HUDEP-2 (cell line): ENCODE results near the gene MRPL17.
"Not testable (repeated sequence)": the region's sequence is repeated elsewhere in the genome, so short reads cannot be mapped to it uniquely, and the experiment has no call there.

Experiments used
- DNase-seq, 76 experiments: peaks; one replicate each; lab custom pipeline; 2025; ENCODE audit not compliant: unreplicated experiment in 76 of 76; lab: John Stamatoyannopoulos, UW

Gene MRPL17

GRCh38 chr11:6684068-6684467 is 928 bp upstream of the MRPL17 start:
- not testable (repeated sequence) for DNase-seq

- peak in 1 of 76 experiments; percentile 17 for DNase-seq
Observed at GRCh38 chr11:6682591-6682935, 577 bp downstream of the MRPL17 start.

GRCh38 chr11:6681949-6682348 is 1.2 kb downstream of the MRPL17 start:
- peak in 2 of 76 experiments; percentile 2 to 10 for DNase-seq

- no peak for DNase-seq
Observed at GRCh38 chr11:6681505-6681904, 1.6 kb downstream of the MRPL17 start.

GRCh38 chr11:6677018-6677417 is 6.1 kb downstream of the MRPL17 start:
- DNase-seq = no peak

GRCh38 chr11:6674862-6675261 is 8.3 kb downstream of the MRPL17 start:
- DNase-seq = no peak

GRCh38 chr11:6674219-6674597 is 8.9 kb downstream of the MRPL17 start:
- no peak for DNase-seq

GRCh38 chr11:6673523-6674218 is 9.5 kb downstream of the MRPL17 start:
- DNase-seq = no peak

- DNase-seq = no peak
Observed at GRCh38 chr11:6671991-6672390, 11.1 kb downstream of the MRPL17 start.

- DNase-seq = no peak
Observed at GRCh38 chr11:6670202-6670830, 12.8 kb downstream of the MRPL17 start.

GRCh38 chr11:6667733-6668374 is 15.3 kb downstream of the MRPL17 start:
- peak in 14 of 76 experiments; percentile 8 to 32 (median 22) for DNase-seq

- DNase-seq = no peak
Observed at GRCh38 chr11:6666302-6667183, 16.6 kb downstream of the MRPL17 start.

GRCh38 chr11:6664551-6664950 is 18.6 kb downstream of the MRPL17 start:
- DNase-seq = no peak

GRCh38 chr11:6663794-6664469 is 19.2 kb downstream of the MRPL17 start:
- DNase-seq = no peak

- DNase-seq = no peak
Observed at GRCh38 chr11:6660712-6661111, 22.4 kb downstream of the MRPL17 start.

GRCh38 chr11:6658647-6659046 is 24.5 kb downstream of the MRPL17 start:
- no peak for DNase-seq

GRCh38 chr11:6657346-6657745 is 25.8 kb downstream of the MRPL17 start:
- no peak for DNase-seq

- no peak for DNase-seq
Observed at GRCh38 chr11:6656936-6657335, 26.2 kb downstream of the MRPL17 start.

GRCh38 chr11:6656584-6656915 is 26.6 kb downstream of the MRPL17 start:
- no peak for DNase-seq

- no peak for DNase-seq
Observed at GRCh38 chr11:6655790-6656583, 27.2 kb downstream of the MRPL17 start, which contains the start of gene DCHS1. Gene DCHS1 (minus strand): TSS chr11:6655809. CDS start chr11:6641613, 14,196 bp downstream.
